ENCODE measurements around the gene TAF11. TPM values are rescaled to one million over a fixed set of nuclear protein-coding genes. Genes with fewer than 3 reads are reported as not detected.
"Not testable (repeated sequence)": the region's sequence is repeated elsewhere in the genome, so short reads cannot be mapped to it uniquely, and the experiment has no call there.

TAF11 gene
- total RNA-seq, 2 experiments from 2014 or later, result 31.5 to 38.1 TPM

GRCh38 chr6:34901930-34902329 is 14.1 kb upstream of the TAF11 start:
- H3K36me3 ChIP-seq (ENCODE audit: insufficient read depth, low read length), result no peaks in the 10 kb centered on the region
- H3K36me3 Mint-ChIP-seq (ENCODE audit: low read depth), result no peaks in the 10 kb centered on the region
- no peaks in the 10 kb centered on the region for H3K27me3 Mint-ChIP-seq
- H3K27ac Mint-ChIP-seq, result no peak overlapping the region
- H3K4me3 Mint-ChIP-seq, result no peak overlapping the region
- H3K4me1 Mint-ChIP-seq (ENCODE audit: low read depth), result no peaks in the 10 kb centered on the region
- intact Hi-C loops (cut with DNase I, micrococcal nuclease), result no loop called here
- CTCF ChIA-PET, result interaction anchor here (1.4 kb wide), 1 partner anchor 11 kb away, joined by 4 read pairs; no protein-coding TSS in a partner anchor
- no peaks in the 10 kb centered on the region for H3K4me1 ChIP-seq (ENCODE audit: insufficient read depth, low read length)
- H3K4me3 ChIP-seq (ENCODE audit: low read length), result no peak overlapping the region
- DNase-seq (no peak), ATAC-seq (ENCODE audit: poor library complexity) (no peak)
- H3K9me3 Mint-ChIP-seq, result no peaks in the 10 kb centered on the region
- H3K27me3 ChIP-seq (ENCODE audit: control insufficient read depth in 1 of 2, insufficient read depth in 2 of 2, low read length in 2 of 2), result no peaks in the 10 kb centered on the region
- H3K27ac ChIP-seq (ENCODE audit: low read depth in 1 of 2, low read length in 2 of 2), result no peak overlapping the region
- POLR2A ChIA-PET, result no interaction called here
- TF ChIP-seq CTCF (IDR thresholded peaks at IDR 0.05), result no peak
- no peaks in the 10 kb centered on the region for H3K9me3 ChIP-seq (ENCODE audit: control insufficient read depth in 1 of 2, insufficient read depth in 1 of 2, low read length in 2 of 2)

- Mint-ChIP-seq H3K9me3 (no peaks in the 10 kb centered on the region), H3K27ac (no peak overlapping the region), H3K27me3 (no peaks in the 10 kb centered on the region), H3K36me3 (ENCODE audit: low read depth) (no peaks in the 10 kb centered on the region), H3K4me1 (ENCODE audit: low read depth) (peaks cover under 1% of the 10 kb centered on the region), H3K4me3 (no peak overlapping the region)
- DNase-seq (no peak), ATAC-seq (ENCODE audit: poor library complexity) (no peak)
- TF ChIP-seq CTCF (IDR thresholded peaks at IDR 0.05), result no peak
- Histone ChIP-seq H3K27me3 (ENCODE audit: control insufficient read depth in 1 of 2, insufficient read depth in 2 of 2, low read length in 2 of 2) (no peaks in the 10 kb centered on the region), H3K27ac (ENCODE audit: low read depth in 1 of 2, low read length in 2 of 2) (no peak overlapping the region), H3K4me3 (ENCODE audit: low read length) (no peak overlapping the region), H3K9me3 (ENCODE audit: control insufficient read depth in 1 of 2, insufficient read depth in 1 of 2, low read length in 2 of 2) (no peaks in the 10 kb centered on the region), H3K36me3 (ENCODE audit: insufficient read depth, low read length) (no peaks in the 10 kb centered on the region), H3K4me1 (ENCODE audit: insufficient read depth, low read length) (no peaks in the 10 kb centered on the region)
- ChIA-PET POLR2A (no interaction called here), CTCF (interaction anchor here (0.7 to 1.4 kb wide), 2 partner anchors 12 to 1715 kb away, joined by 3 to 4 read pairs; no protein-coding TSS in a partner anchor)
- intact Hi-C loops (cut with DNase I, micrococcal nuclease), result no loop called here
Measured at GRCh38 chr6:34900321-34901031, 12.6 kb upstream of the TAF11 start.

- H3K4me3 Mint-ChIP-seq; H3K27me3 Mint-ChIP-seq; H3K27ac ChIP-seq (ENCODE audit: low read depth in 1 of 2, low read length in 2 of 2); intact Hi-C loops (cut with DNase I, micrococcal nuclease); H3K4me1 ChIP-seq (ENCODE audit: insufficient read depth, low read length); H3K27me3 ChIP-seq (ENCODE audit: control insufficient read depth in 1 of 2, insufficient read depth in 2 of 2, low read length in 2 of 2); H3K9me3 Mint-ChIP-seq; CTCF ChIA-PET; H3K27ac Mint-ChIP-seq; DNase-seq; H3K36me3 ChIP-seq (ENCODE audit: insufficient read depth, low read length); H3K9me3 ChIP-seq (ENCODE audit: control insufficient read depth in 1 of 2, insufficient read depth in 1 of 2, low read length in 2 of 2); ATAC-seq (ENCODE audit: poor library complexity); H3K4me3 ChIP-seq (ENCODE audit: low read length); H3K4me1 Mint-ChIP-seq (ENCODE audit: low read depth); H3K36me3 Mint-ChIP-seq (ENCODE audit: low read depth): not testable (repeated sequence)
- POLR2A ChIA-PET, result interaction anchor here (2.0 kb wide), 1 partner anchor 11 kb away, joined by 7 read pairs; the partner anchor contains the start of gene ANKS1A
Measured at GRCh38 chr6:34899748-34900147, 11.9 kb upstream of the TAF11 start.

- CTCF ChIA-PET, result no interaction called here
- Mint-ChIP-seq H3K4me1 (ENCODE audit: low read depth) (peaks cover 3% of the 10 kb centered on the region), H3K27me3 (no peaks in the 10 kb centered on the region), H3K4me3 (no peak overlapping the region), H3K27ac (no peak overlapping the region), H3K36me3 (ENCODE audit: low read depth) (no peaks in the 10 kb centered on the region), H3K9me3 (no peaks in the 10 kb centered on the region)
- no peak for ATAC-seq (ENCODE audit: poor library complexity)
- no peaks in the 10 kb centered on the region for H3K9me3 ChIP-seq (ENCODE audit: control insufficient read depth in 1 of 2, insufficient read depth in 1 of 2, low read length in 2 of 2)
- no peak overlapping the region for H3K27ac ChIP-seq (ENCODE audit: low read depth in 1 of 2, low read length in 2 of 2)
- H3K4me3 ChIP-seq (ENCODE audit: low read length), result no peak overlapping the region
- no peaks in the 10 kb centered on the region for H3K27me3 ChIP-seq (ENCODE audit: control insufficient read depth in 1 of 2, insufficient read depth in 2 of 2, low read length in 2 of 2)
- no peaks in the 10 kb centered on the region for H3K4me1 ChIP-seq (ENCODE audit: insufficient read depth, low read length)
- intact Hi-C loops (cut with DNase I, micrococcal nuclease), result no loop called here
- no peaks in the 10 kb centered on the region for H3K36me3 ChIP-seq (ENCODE audit: insufficient read depth, low read length)
- TF ChIP-seq CTCF (IDR thresholded peaks at IDR 0.05), result no peak
- POLR2A ChIA-PET, result interaction anchor here (0.6 kb wide), 1 partner anchor 20 kb away, joined by 3 read pairs; no protein-coding TSS in a partner anchor
- no peak for DNase-seq
Measured at GRCh38 chr6:34897716-34898115, 9.9 kb upstream of the TAF11 start.
